ENCODE data around the gene FSTL3. TPM values are rescaled to one million over a fixed set of nuclear protein-coding genes. Genes with fewer than 3 reads are reported as not detected.

FSTL3 gene
- total and polyA plus RNA-seq, 2 of the 13 experiments (the other 11 are each of a cell fraction or from before 2014, with no cell fraction given): 13.5 to 15.6 TPM

- TF ChIP-seq NONO (IDR thresholded peaks at IDR 0.05): no peak
- 0 out of 2 replicates have a peak, but pooled peaks have one; percentile 39 for TF ChIP-seq NONO (CRISPR knock-in tag; conservative IDR thresholded peaks at IDR 0.05)
- peak; percentile 63; the same call in 1 of the 2 replicates for TF ChIP-seq NR0B2 (CRISPR knock-in tag; IDR thresholded peaks at IDR 0.05)
- TF ChIP-seq POGZ (CRISPR knock-in tag; IDR thresholded peaks at IDR 0.05): peak; percentile 41; the same call in 1 of the 2 replicates
- TF ChIP-seq NFRKB (IDR thresholded peaks at IDR 0.05): no peak
- no peak for TF ChIP-seq ZNF280D (CRISPR knock-in tag; IDR thresholded peaks at IDR 0.05)
- no peak for TF ChIP-seq HDAC6 (IDR thresholded peaks at IDR 0.05; ENCODE audit: low read depth, low read length)
- peak; percentile 37; the same call in 1 of the 2 replicates for TF ChIP-seq ZNF350 (CRISPR knock-in tag; IDR thresholded peaks at IDR 0.05; ENCODE audit: borderline replicate concordance, low read depth)
- TF ChIP-seq ZNF782 (CRISPR knock-in tag; IDR thresholded peaks at IDR 0.05; ENCODE audit: borderline replicate concordance): no peak
- no peak for TF ChIP-seq ATAD3A (CRISPR knock-in tag; IDR thresholded peaks at IDR 0.05)
- TF ChIP-seq, protein P1, sequence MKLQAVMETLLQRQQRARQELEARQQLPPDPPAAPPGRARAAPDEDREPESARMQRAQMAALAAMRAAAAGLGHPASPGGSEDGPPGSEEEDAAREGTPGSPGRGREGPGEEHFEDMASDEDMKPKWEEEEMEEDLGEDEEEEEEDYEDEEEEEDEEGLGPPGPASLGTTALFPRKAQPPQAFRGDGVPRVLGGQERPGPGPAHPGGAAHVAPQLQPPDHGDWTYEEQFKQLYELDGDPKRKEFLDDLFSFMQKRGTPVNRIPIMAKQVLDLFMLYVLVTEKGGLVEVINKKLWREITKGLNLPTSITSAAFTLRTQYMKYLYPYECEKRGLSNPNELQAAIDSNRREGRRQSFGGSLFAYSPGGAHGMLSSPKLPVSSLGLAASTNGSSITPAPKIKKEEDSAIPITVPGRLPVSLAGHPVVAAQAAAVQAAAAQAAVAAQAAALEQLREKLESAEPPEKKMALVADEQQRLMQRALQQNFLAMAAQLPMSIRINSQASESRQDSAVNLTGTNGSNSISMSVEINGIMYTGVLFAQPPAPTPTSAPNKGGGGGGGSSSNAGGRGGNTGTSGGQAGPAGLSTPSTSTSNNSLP (IDR thresholded peaks at IDR 0.05; ENCODE audit: low read depth, low read length): 0 out of 2 replicates have a peak, but pooled peaks have one; percentile 12
- no peak for TF ChIP-seq ZFP62 (CRISPR knock-in tag; IDR thresholded peaks at IDR 0.05)
- TF ChIP-seq MED1 (CRISPR knock-in tag; IDR thresholded peaks at IDR 0.05): peak; percentile 65
- 0 out of 2 replicates have a peak, but pooled peaks have one; percentile 63 for TF ChIP-seq MXD4 (CRISPR knock-in tag; IDR thresholded peaks at IDR 0.05)
- TF ChIP-seq, protein P2, sequence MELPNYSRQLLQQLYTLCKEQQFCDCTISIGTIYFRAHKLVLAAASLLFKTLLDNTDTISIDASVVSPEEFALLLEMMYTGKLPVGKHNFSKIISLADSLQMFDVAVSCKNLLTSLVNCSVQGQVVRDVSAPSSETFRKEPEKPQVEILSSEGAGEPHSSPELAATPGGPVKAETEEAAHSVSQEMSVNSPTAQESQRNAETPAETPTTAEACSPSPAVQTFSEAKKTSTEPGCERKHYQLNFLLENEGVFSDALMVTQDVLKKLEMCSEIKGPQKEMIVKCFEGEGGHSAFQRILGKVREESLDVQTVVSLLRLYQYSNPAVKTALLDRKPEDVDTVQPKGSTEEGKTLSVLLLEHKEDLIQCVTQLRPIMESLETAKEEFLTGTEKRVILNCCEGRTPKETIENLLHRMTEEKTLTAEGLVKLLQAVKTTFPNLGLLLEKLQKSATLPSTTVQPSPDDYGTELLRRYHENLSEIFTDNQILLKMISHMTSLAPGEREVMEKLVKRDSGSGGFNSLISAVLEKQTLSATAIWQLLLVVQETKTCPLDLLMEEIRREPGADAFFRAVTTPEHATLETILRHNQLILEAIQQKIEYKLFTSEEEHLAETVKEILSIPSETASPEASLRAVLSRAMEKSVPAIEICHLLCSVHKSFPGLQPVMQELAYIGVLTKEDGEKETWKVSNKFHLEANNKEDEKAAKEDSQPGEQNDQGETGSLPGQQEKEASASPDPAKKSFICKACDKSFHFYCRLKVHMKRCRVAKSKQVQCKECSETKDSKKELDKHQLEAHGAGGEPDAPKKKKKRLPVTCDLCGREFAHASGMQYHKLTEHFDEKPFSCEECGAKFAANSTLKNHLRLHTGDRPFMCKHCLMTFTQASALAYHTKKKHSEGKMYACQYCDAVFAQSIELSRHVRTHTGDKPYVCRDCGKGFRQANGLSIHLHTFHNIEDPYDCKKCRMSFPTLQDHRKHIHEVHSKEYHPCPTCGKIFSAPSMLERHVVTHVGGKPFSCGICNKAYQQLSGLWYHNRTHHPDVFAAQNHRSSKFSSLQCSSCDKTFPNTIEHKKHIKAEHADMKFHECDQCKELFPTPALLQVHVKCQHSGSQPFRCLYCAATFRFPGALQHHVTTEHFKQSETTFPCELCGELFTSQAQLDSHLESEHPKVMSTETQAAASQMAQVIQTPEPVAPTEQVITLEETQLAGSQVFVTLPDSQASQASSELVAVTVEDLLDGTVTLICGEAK (IDR thresholded peaks at IDR 0.05): no peak
- TF ChIP-seq, protein P2 (CRISPR knock-in tag; IDR thresholded peaks at IDR 0.05): peak; percentile 72
These were observed 11.2 kb upstream of the FSTL3 start (continued) for GRCh38 chr19:664913-665443.

Data from HepG2 (cell line).